ENCODE results near the gene NPM1.

- no peak for TF ChIP-seq CTCF (IDR thresholded peaks at IDR 0.05)
- no peak for TF ChIP-seq EP300 (IDR thresholded peaks at IDR 0.05)
- TF ChIP-seq POLR2A (IDR thresholded peaks at IDR 0.05) = no peak
Measured at GRCh38 chr5:171426680-171427079, 39.0 kb downstream of the NPM1 start.

All from gastroesophageal sphincter (tissue), 3 donors.